GM18520 (cell line): ENCODE measurements around the gene KRT40.

Experiments
- ATAC-seq: cut with Tn5 transposase; IDR thresholded peaks from one replicate; pipeline ENCODE4 v1.9.1; 2021; ENCODE audit not compliant: unreplicated experiment

The KRT40 gene

DNA sequence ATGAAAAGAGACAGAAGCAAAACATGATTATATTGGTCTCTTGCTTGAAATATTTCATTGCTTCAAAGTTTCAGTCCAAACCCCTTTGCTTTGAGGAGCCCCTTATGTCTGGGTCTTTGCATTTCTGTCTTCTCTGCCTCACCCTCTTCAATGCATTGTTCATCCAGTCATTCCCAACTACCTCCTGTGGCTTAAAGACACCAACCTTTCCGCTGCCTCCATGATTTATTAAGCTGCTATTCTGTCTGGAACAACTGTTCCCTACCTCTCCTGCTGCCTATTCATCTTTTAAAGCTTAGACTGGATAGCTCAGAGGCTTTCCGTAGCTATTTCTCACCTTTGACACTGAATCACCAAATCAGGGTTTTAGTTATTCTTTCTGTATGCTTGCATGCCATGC is 13.2 kb upstream of the KRT40 start:
- ATAC-seq, result no peak

DNA sequence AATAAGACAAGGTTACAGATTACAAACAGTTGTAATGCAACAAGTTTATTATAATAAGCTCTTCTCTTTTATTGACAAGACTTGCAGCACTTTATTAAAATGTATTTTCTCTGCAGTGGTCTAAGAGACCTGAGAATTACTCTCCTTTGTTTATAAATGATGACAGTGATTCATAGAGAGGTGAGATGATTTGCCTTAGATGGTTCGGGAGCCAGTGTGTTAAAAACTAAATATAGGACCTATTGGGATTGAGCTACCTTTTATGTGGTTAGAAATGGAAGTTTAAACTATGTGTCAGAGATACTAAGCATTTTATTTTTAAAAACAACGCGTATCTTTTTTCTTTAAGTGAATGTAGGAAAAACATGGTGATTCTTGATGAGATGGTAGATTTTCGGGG is 12.7 kb upstream of the KRT40 start:
- ATAC-seq, result no peak

DNA sequence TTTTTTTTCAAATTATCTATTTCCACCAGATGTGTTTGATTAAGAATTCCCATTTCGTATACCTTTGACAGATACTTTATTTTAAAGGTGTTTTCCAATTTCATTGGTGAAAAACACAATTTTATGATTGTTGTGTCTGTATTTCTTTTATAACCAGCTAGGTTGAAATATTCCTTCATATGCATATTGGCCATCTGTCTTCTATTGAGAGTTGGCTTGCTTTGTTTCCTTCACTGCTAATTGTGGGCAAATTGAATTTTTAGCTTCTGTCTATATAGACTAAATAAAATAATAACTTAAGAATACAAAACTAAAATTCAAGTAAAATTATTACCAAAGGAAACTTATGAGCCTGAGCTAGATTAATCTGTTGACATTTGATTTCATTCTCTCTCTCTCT is 11.0 kb upstream of the KRT40 start:
- ATAC-seq, result no peak

DNA sequence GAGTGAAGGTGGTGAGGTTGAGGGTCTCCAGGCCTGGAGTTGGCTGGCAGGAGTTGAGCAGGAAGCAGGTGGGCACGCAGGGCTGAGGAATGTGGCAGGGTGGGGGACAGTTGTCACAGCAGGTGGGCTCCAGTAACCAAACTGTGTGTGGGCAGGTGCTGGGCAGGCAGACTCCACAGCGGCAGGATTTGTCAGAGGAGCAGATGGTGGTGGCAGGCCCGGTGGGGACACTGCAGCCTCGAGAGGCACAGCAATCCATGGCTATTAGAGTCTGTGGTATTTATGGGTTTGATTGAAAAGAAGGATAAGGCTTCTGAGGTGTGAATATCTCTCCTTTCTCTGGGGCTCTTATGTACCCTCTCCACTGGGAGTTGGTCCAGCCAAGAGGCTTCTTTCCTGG is 9.7 kb upstream of the KRT40 start, which contains the start of gene KRTAP3-3:
Gene KRTAP3-3 (minus strand): TSS at position 326 of the 400 bp plus-strand sequence. CDS start 67 bp downstream, at position 259.
- no peak for ATAC-seq

DNA sequence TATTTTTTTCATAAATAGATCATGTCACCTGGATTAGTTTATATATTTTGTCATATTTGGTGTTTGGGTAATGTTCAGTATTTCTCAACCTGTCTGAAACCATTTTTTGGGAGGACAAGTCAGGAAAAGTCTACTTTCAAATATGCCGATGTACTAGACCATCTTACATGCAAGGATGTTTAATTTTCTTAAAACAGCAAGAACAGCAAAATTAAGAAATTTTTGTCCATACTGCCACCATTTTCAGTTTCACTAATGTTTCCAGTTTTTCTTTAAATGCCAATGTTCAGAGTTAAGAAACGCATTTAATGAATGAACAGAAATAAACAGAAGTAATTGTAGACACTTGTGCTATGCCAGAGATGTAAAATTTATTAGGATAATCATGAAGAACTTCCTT is 9.0 kb upstream of the KRT40 start:
- ATAC-seq, result no peak

DNA sequence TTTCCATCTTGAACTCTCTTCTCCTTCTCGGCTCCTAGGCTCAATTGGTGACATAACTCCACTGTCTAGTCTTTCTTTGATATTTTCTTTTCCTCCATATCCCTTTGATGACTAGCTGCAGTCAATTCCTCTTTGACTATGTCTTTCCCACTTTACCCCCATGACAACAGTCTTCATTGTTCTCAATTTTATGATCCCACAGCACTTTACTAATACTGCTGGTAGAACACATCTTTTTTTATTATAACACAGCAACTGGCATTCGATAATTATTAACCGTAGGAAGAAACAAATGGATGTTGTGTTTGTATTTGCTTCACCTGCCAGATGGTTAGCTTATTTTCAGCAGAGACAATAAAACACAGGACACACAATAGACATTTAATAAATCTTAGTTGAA is 8.5 kb upstream of the KRT40 start:
- ATAC-seq, result no peak

DNA sequence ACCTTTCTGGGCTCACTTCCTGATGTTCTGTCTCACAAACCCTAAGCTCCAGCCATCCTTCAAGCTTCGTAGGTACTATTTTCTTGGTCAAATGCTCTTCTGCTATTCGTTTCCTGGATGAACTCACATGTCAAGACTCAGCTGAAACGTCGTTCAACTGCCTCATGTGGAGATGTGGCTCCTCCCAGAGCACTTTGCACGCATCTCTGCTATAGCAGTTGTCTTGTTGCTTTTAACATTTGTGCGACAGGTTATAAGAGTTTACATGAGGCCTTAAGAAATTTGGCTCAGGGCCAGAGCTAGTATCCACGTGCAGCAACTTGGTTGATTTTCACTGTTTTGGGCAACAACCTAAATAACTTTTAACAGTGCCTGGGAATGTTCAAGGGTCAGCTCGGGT is 2.8 kb upstream of the KRT40 start:
- ATAC-seq, result no peak

DNA sequence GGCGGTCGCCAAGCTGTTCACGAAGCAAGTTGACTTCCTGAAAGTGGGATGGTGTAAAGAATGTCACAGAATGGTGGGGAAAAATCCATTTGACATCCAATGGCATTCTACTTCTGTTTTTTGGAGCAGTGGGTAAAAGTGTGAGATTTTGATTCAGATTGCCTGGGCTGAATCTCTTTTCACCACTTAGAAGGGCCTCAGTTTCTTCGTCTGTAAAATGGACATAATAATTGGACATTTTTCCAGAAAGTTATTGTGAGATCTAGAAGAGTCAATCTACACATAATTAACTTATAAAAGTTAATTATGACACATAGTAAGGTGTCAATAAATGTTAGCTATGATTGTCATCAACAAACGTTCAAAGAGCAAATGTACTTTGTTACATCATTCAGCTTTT is 3.0 kb downstream of the KRT40 start:
- no peak for ATAC-seq

DNA sequence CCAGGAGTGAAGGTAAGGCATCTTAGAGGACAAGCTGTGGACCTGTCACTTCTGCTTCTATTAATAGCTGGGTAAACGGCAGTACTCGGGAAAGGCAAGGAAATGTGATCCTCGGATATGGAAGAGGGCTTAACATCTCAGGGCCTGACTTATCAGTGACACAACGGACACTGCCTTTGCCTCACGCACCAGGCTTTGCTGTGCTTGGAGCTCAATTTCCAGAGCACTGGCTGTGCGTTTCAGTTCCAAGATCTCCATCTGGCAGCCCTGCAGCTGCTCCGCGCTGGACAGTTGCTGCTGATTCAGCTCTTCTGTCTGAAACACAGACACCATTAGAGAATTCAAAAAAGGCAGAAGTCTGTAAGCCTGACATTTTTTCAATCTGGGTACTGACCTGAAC is 3.5 kb downstream of the KRT40 start:
- no peak for ATAC-seq

DNA sequence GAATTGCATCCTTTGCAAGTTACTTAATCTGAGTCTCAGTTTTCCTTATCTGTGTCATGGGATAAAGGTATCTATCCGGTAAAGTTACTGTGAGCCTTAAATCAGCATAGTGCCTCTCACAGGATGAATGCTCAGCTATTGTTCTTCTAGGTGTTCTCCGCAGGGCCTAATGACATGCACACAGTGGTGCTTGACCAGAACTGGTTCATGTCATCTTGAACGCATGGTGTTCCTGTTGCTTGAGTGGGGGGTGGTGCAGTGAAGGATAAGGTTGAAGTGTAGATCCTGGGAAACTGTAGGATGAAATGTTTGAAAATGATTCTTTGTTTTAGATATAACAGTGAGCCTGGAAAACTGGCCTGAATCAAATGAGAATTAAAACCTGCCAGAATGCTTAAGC is 4.0 kb downstream of the KRT40 start:
- ATAC-seq, result no peak

DNA sequence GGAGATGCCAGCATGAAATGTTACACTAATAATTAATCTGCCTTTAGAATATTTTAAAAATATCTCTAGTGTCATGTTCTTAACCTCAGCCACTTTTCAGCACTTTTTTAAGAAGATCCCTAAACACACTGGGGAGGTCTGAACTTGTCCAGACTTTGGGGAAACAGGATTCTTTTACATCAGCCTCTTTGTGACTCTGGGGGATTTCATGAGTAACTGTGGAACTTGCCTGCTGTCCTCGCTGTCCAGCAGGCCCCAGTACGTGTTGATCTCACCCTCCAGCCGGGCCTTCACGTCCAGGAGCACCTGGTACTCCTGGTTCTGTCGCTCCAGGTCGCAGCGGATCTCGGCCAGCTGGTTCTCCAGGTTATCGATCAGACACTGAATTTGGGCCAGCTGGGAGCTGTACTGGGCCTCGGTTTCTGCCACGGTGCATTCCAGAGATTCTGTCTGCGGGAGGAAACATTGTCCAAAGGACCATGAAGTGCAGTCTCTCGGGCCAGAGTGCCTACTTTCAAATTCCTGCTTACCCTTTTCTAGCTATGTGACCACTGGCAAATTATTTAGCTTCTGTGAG is 5.5 kb downstream of the KRT40 start:
- ATAC-seq, result no peak

DNA sequence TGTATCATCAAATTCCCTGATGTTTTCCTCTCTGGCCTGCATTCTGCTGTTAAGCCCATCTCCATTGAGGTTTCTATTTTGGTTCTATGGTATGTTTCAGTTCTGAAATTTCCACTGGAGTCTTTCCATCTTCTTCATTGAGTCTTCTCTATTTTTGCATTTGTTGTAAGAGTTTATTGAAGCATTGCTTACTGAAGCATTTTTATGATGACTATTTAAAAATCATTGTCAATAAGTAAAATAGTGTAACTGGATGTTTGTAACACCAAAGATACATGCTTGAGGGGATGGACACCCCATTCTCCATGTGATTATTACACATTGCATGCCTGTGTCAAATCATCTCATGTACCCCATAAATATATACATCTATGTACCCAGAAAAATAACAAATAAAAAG is 8.6 kb downstream of the KRT40 start:
- ATAC-seq, result no peak

DNA sequence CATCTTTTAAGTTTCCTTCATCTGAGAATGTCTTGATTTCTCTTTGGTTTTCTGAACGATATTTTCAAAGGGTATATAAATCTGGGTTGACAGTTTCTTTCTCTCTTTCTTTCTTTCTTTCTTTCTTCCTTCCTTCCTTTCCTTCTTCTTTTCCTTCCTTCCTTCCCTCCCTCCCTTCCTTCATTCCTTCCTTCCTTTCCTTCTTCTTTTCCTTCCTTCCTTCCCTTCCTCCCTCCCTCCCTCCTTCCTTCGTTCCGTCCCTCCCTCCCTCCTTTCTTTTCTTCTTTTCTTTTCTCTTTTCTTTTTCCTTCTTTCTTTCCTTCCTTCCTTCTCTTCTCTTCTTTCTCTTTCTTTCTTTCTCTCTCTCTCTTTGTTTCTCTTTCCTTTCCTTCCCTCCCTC is 9.8 kb downstream of the KRT40 start:
- ATAC-seq, result no peak

DNA sequence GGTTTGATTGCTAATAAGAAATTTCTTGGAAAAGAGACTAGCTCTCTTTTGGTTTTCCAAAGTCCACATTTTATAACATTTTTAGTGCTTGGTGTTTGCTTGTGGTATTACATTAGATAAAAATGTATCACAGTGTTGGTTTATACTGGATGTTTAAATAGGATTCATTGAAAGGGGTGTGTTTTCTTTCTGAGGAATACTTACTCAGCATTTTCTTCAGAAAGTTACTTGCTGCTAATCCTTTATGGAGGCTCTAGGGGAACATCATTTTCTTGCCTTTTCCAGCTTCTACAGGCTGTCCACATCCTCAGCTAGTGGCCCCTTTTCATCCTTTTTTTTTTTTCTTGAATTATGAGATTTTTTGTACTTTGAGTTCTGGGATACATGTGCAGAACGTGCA is 16.5 kb downstream of the KRT40 start:
- ATAC-seq, result no peak

DNA sequence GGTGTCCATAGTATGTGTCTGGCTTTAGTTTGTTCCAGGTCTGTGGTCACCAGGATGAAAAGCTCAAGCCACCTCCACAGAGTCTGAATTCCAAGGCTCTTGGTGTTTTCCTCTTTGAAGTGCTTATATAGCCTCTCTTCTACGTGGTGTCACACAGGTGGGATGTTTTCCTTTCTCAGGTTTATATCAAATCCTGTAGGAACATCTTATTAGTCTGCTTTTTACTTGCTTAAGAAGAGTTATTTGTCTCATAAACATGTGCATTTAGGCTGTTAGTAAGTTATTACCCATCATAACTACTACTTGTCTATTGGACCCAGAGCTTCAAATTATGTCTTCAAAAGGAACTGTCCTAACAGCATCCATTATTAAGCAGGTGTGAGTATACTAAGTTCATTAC is 17.3 kb downstream of the KRT40 start, which contains the start of gene KRT39:
Gene KRT39 (minus strand): TSS at position 101 of the 400 bp plus-strand sequence. CDS start 92 bp downstream, at position 9.
- no peak for ATAC-seq

DNA sequence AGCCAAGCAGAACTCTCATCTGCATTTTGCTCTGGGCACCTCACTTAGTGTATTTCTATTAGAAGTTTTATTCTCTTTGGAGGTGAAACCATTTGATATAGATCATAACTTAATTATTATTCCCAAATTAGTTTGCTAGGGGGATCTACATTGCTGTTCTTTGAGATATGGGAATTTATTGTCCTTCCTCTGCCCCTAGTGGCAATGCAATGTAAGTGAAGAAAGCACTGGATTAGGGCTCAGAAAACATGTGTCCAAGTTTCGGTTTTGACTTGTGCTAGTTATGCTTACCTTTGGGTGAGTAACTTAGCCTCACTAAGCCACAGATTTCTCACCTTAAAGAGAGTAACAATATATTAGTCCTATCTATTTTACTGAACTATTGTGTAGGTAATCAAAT is 20.3 kb downstream of the KRT40 start:
- no peak for ATAC-seq

DNA sequence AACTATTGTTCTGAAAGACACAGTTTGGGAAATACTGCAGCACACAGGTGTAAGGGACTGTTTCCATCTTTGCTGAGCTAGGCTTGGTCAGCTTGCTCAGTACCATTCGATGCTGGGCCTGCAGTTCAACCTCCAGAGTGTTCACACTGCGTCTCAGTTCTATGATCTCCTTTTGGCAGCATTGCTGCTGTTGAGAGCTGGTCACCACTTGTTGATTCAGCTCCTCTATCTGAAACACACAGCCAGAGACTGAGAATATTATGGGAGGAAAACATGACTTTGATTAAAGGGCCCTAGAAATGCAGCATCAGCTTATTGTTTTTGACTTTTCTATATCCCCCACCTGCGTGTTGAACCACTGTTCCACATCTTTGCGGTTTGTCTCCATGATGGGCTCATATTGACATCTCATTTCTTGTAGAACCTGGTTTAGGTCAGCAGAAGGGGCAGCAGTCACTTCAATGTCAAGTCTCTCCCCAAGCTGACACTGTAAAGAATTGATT is 22.0 kb downstream of the KRT40 start:
- ATAC-seq, result no peak

DNA sequence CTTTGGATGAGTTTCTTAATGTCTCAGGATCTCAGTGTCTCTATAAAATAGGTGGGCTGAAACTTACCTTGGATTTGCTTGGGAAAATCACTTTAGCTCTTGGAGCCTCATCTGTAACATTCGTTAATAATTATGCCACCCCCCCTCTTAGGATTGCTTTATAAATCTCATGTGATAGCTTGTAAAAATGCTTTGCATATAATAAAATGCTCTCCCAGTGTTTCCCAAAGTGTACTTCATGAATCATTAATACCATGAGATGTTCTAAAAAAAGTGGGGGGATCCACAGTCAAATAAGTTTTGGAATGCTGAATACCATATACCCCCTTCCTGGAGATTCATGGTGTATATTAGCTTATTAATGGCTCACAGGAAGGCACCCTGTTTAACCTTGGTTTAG is 22.5 kb downstream of the KRT40 start:
- no peak for ATAC-seq

DNA sequence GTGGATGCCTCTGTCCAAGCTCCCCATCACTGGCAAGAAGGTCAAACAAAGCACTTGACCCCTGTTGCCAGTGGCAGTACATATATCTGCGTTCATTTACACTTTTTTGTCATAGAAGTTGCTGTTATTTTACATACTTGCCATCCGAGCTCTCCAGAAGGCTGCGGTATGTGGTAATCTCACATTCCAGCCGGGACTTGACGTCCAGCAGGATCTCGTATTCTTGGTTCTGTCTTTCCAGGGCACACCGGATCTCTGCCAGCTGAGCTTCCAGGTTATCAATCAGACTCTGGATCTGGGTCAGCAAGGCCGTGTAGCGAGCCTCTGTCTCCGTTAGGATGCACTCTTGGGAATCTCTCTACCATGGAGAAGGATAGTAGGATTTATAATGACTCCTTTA is 24.0 kb downstream of the KRT40 start:
- ATAC-seq, result no peak

DNA sequence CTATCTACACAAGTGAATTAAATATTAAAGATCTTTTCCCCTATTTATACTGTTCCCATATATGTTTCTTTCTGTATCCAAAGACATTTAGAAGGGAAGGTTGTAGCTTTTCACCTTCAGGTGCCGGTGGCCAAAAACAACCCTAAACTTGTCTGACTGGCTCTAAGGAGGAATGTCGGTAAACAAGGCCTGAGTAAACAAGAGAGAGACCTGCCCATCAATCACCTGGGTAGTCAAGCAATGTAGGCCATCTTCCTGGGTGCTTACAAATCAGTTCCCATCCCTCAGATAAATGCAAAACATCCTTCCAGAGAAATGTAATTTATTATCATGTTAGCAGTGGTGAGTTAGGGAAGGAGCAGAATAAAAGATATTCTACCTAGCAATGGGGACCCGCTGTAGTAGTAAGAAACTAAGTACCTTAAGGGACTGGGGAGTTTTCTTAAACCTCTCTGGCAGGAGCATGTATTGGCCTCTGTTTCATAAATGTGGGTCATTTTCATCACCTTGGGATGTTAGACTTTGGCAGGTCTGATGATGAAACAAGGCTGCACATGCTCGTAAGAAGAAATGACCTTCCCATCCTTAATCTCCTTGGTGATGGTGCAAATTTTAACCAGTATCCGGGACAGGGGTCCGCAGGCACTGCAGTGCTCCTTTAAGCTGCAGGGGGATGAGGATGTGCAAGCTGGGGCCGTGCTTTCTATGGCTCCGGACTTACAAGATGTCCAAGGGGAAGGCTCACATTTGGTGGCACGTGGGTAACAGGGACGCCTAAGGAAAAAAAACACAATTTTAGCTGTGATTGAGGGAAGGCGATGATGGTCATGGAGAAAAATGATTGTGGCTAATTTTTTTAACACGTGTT is 25.8 kb downstream of the KRT40 start:
- no peak for ATAC-seq

DNA sequence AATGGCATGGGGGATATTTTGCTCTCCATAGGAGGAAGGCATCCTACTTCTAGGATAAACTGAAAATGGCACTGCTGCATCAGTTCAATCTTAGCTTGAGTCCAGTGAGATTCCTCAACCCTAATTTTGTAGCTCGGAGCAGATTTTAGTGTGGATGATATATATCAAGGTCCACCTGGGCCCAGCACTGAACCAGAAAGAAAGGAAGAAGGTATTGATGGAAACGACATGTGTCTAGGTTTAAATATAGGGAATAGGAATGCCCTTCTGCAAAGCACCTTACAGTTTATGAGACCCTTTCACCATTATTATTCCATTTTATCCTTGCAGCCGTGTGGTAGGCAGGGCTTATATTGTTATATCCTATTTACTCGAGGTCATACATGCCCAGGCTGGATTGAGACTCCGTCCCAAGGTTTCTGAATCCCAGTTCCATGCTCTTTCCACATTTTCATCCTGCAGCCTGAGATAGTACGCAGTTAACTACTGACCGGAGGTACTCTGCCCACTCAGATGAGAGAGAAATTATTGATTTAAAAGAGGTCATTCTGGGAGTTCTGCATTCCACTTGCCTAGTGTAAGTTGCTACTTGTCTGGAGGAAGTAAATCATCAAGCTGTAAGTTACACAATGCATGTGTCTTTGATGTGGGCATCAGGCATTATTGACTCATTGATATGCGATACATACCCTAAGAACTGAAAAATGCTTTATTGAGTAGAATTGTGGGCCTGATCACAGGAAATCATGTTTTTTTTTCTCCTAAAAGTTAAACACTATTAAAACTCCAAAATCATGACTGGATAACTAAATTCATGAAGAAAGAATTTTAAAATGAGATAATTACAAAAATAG is 27.5 kb downstream of the KRT40 start:
- no peak for ATAC-seq
